ENCODE results near the gene CACFD1. TPM values are rescaled to one million over a fixed set of nuclear protein-coding genes. Genes with fewer than 3 reads are reported as not detected.

Gene CACFD1
- total and polyA plus RNA-seq, 2 experiments from 2014 or later = 5.8 to 18.2 TPM

DNA sequence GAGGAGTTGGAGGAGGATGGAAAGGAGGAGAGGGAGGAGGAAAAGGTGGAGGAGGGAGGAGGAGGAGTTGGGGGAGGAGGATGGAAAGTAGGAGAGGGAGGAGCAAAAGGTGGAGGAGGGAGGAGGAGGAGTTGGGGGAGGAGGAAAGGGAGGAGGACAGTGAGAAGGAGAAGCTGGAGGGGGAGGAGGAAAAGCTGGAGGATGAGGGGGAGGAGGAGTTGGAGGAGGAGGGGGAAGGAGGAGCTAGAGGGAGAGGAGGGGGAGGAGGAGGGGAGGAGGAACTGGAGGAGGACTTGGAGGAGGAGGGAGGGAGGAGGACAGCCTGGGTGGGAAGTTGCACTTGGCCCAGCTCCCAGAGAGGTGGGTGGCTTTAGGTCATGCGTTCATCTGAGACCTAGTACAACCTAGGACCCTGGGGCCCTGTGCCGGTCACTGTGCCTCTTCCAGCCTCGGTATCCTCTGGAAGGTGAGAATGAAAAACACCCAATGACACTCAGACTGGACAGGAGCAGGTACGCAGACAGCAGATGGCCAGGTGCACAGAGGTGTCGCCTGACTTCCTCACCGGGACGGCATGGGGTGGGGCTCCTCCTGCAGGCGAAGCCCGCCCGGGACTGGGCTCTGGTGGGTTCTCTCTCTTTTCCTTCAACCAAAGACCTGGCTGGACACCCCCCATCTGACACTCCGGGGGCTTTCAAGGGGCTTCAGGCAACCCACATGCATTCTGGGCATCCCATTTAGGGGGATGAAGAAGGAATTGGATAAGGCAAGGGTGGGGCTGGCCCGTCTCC, 31.3 kb downstream of the CACFD1 start:
- Histone ChIP-seq H3K9me2 (ENCODE audit: insufficient read depth) (no peaks in the 10 kb centered on the region), H3K4me2 (no peak overlapping the region), H3K4me1 (ENCODE audit: insufficient read depth) (no peaks in the 10 kb centered on the region), H3K79me2 (replicated peaks; ENCODE audit: insufficient read depth) (no peaks in the 10 kb centered on the region), H3K4me3 (no peak overlapping the region), H3K36me3 (ENCODE audit: insufficient read depth) (no peaks in the 10 kb centered on the region), H2AFZ (no peak overlapping the region), H3K27me3 (ENCODE audit: insufficient read depth) (no peaks in the 10 kb centered on the region), H3F3A (replicated peaks; ENCODE audit: low read depth) (peaks cover under 1% of the 10 kb centered on the region; the same call in 1 of the 2 replicates), H3K27ac (ENCODE audit: low read depth) (no peak overlapping the region), H4K20me1 (replicated peaks; ENCODE audit: insufficient read depth) (no peaks in the 10 kb centered on the region)
- Mint-ChIP-seq H3K36me3 (ENCODE audit: low read depth) (no peaks in the 10 kb centered on the region), H3K9me3 (no peaks in the 10 kb centered on the region; the same call in 2 of the 3 replicates), H3K4me1 (no peaks in the 10 kb centered on the region), H3K4me3 (no peak overlapping the region), H3K27me3 (ENCODE audit: insufficient read depth, low read depth, poor library complexity) (peaks cover 7% of the 10 kb centered on the region), H3K27ac (no peak overlapping the region)
- DNase-seq (ENCODE audit: low spot score) (no peak), ATAC-seq (no peak)
- TF ChIP-seq JUNB (IDR thresholded peaks at IDR 0.05; ENCODE audit: unreplicated experiment) = no peak

GRCh38 chr9:133491656-133491925, 31.8 kb downstream of the CACFD1 start:
- Mint-ChIP-seq H3K4me1 (no peaks in the 10 kb centered on the region), H3K27ac (no peak overlapping the region), H3K9me3 (no peaks in the 10 kb centered on the region), H3K4me3 (no peak overlapping the region), H3K27me3 (ENCODE audit: insufficient read depth, low read depth, poor library complexity) (peaks cover 7% of the 10 kb centered on the region), H3K36me3 (ENCODE audit: low read depth) (no peaks in the 10 kb centered on the region; the same call in 2 of the 3 replicates)
- H3K4me3 ChIP-seq = no peak overlapping the region
- no peaks in the 10 kb centered on the region; the same call in 1 of the 2 replicates for H3F3A ChIP-seq (replicated peaks; ENCODE audit: low read depth)
- ATAC-seq (no peak), DNase-seq (ENCODE audit: low spot score) (no peak)
- H3K4me1 ChIP-seq (ENCODE audit: insufficient read depth) = no peaks in the 10 kb centered on the region
- no peak overlapping the region for H3K27ac ChIP-seq (ENCODE audit: low read depth)
- H3K79me2 ChIP-seq (replicated peaks; ENCODE audit: insufficient read depth) = no peaks in the 10 kb centered on the region
- H3K36me3 ChIP-seq (ENCODE audit: insufficient read depth) = no peaks in the 10 kb centered on the region
- H2AFZ ChIP-seq = no peak overlapping the region
- no peaks in the 10 kb centered on the region for H3K9me2 ChIP-seq (ENCODE audit: insufficient read depth)
- H3K4me2 ChIP-seq = no peak overlapping the region
- no peaks in the 10 kb centered on the region for H3K27me3 ChIP-seq (ENCODE audit: insufficient read depth)
- no peaks in the 10 kb centered on the region for H4K20me1 ChIP-seq (replicated peaks; ENCODE audit: insufficient read depth)
- TF ChIP-seq, protein P1, sequence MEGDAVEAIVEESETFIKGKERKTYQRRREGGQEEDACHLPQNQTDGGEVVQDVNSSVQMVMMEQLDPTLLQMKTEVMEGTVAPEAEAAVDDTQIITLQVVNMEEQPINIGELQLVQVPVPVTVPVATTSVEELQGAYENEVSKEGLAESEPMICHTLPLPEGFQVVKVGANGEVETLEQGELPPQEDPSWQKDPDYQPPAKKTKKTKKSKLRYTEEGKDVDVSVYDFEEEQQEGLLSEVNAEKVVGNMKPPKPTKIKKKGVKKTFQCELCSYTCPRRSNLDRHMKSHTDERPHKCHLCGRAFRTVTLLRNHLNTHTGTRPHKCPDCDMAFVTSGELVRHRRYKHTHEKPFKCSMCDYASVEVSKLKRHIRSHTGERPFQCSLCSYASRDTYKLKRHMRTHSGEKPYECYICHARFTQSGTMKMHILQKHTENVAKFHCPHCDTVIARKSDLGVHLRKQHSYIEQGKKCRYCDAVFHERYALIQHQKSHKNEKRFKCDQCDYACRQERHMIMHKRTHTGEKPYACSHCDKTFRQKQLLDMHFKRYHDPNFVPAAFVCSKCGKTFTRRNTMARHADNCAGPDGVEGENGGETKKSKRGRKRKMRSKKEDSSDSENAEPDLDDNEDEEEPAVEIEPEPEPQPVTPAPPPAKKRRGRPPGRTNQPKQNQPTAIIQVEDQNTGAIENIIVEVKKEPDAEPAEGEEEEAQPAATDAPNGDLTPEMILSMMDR (conservative IDR thresholded peaks at IDR 0.05; ENCODE audit: low read depth in 2 of 2) = no peak
- TF ChIP-seq STAT1 (IDR thresholded peaks at IDR 0.05; ENCODE audit: unreplicated experiment) (no peak), ZNF114 (CRISPR knock-in tag; IDR thresholded peaks at IDR 0.05) (no peak), POLR2AphosphoS5 (IDR thresholded peaks at IDR 0.05; ENCODE audit: low read depth) (no peak), JUNB (IDR thresholded peaks at IDR 0.05; ENCODE audit: unreplicated experiment) (no peak), CREB1 (CRISPR knock-in tag; IDR thresholded peaks at IDR 0.05; ENCODE audit: low read depth) (no peak), ZNF462 (CRISPR knock-in tag; IDR thresholded peaks at IDR 0.05) (no peak), EZH2phosphoT487 (IDR thresholded peaks at IDR 0.05; ENCODE audit: unreplicated experiment) (no peak), EZH2 (IDR thresholded peaks at IDR 0.05; ENCODE audit: low read depth, unreplicated experiment) (no peak)
- TF ChIP-seq, protein P2, sequence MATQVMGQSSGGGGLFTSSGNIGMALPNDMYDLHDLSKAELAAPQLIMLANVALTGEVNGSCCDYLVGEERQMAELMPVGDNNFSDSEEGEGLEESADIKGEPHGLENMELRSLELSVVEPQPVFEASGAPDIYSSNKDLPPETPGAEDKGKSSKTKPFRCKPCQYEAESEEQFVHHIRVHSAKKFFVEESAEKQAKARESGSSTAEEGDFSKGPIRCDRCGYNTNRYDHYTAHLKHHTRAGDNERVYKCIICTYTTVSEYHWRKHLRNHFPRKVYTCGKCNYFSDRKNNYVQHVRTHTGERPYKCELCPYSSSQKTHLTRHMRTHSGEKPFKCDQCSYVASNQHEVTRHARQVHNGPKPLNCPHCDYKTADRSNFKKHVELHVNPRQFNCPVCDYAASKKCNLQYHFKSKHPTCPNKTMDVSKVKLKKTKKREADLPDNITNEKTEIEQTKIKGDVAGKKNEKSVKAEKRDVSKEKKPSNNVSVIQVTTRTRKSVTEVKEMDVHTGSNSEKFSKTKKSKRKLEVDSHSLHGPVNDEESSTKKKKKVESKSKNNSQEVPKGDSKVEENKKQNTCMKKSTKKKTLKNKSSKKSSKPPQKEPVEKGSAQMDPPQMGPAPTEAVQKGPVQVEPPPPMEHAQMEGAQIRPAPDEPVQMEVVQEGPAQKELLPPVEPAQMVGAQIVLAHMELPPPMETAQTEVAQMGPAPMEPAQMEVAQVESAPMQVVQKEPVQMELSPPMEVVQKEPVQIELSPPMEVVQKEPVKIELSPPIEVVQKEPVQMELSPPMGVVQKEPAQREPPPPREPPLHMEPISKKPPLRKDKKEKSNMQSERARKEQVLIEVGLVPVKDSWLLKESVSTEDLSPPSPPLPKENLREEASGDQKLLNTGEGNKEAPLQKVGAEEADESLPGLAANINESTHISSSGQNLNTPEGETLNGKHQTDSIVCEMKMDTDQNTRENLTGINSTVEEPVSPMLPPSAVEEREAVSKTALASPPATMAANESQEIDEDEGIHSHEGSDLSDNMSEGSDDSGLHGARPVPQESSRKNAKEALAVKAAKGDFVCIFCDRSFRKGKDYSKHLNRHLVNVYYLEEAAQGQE (IDR thresholded peaks at IDR 0.05; ENCODE audit: unreplicated experiment) = no peak

Data from GM23338 (cell line).